Measurements from ENCODE around the gene RAB11FIP4.

RAB11FIP4 gene

GRCh38 chr17:31411707-31412285, 20.3 kb downstream of the RAB11FIP4 start:
- no peak for DNase-seq

- DNase-seq: no peak
Measured at GRCh38 chr17:31412511-31412910, 21.0 kb downstream of the RAB11FIP4 start.

- no peak for DNase-seq
Measured at GRCh38 chr17:31413081-31413799, 21.8 kb downstream of the RAB11FIP4 start.

GRCh38 chr17:31413874-31414549, 22.5 kb downstream of the RAB11FIP4 start:
- DNase-seq: no peak

GRCh38 chr17:31414550-31414918, 23.1 kb downstream of the RAB11FIP4 start:
- no peak for DNase-seq

GRCh38 chr17:31415004-31415454, 23.6 kb downstream of the RAB11FIP4 start:
- no peak for DNase-seq

- DNase-seq: no peak
Measured at GRCh38 chr17:31415640-31416502, 24.4 kb downstream of the RAB11FIP4 start.

GRCh38 chr17:31416503-31416923, 25.0 kb downstream of the RAB11FIP4 start:
- DNase-seq: no peak

- DNase-seq: no peak
Measured at GRCh38 chr17:31417051-31417792, 25.7 kb downstream of the RAB11FIP4 start.

- DNase-seq: no peak
Measured at GRCh38 chr17:31418773-31419350, 27.4 kb downstream of the RAB11FIP4 start.

GRCh38 chr17:31422443-31422842, 31.0 kb downstream of the RAB11FIP4 start:
- DNase-seq: no peak

GRCh38 chr17:31424944-31425281, 33.4 kb downstream of the RAB11FIP4 start:
- DNase-seq: no peak

- DNase-seq: no peak
Measured at GRCh38 chr17:31425282-31426040, 34.0 kb downstream of the RAB11FIP4 start.

- no peak for DNase-seq
Measured at GRCh38 chr17:31427684-31428083, 36.2 kb downstream of the RAB11FIP4 start.

- no peak for DNase-seq
Measured at GRCh38 chr17:31428111-31428510, 36.6 kb downstream of the RAB11FIP4 start.

GRCh38 chr17:31428512-31428911, 37.0 kb downstream of the RAB11FIP4 start:
- no peak for DNase-seq

- DNase-seq: no peak
Measured at GRCh38 chr17:31431098-31431851, 39.8 kb downstream of the RAB11FIP4 start.

- DNase-seq: no peak
Measured at GRCh38 chr17:31431852-31432658, 40.6 kb downstream of the RAB11FIP4 start.

- peak; percentile 65 for DNase-seq
Measured at GRCh38 chr17:31433091-31433790, 41.8 kb downstream of the RAB11FIP4 start.
